Tibial artery (tissue), 4 donors: ENCODE results near the gene NHSL2.
A peak's percentile ranks its signal among the peaks of the same experiment; 100 is the strongest.

ENCODE experiments used
- DNase-seq, 2 donors: peaks; one replicate each; pipeline ENCODE4 v3.0.0-alpha.2; 2019
- H3K27ac ChIP-seq, 2 donors: fragments of 200-600 bp; sonication (generic) in 1 of 2; 1 replicate in 1 of 2; 2 replicates in 1 of 2; pipeline ENCODE4 v1.5.1; 2018 to 2019; ENCODE audit warnings: mild to moderate bottlenecking in 1 of 2
- H3K27me3 ChIP-seq, 2 donors: fragments of 200-600 bp; sonication (generic) in 1 of 2; one replicate each; pipeline versions ENCODE4 v1.5.1 to v1.6.0; 2016 to 2019
- H3K36me3 ChIP-seq, 3 donors: fragments of 200-600 bp; sonication (generic) in 2 of 3; one replicate each; pipeline ENCODE4 v1.5.1; 2016 to 2019; ENCODE audit warnings: mild to moderate bottlenecking in 2 of 3
- H3K4me1 ChIP-seq, 4 donors: fragments of 200-600 bp; sonication (generic) in 2 of 4; 1 replicate in 3 of 4; 2 replicates in 1 of 4; pipeline ENCODE4 v1.5.1; 2016 to 2019
- H3K4me3 ChIP-seq, 2 donors: fragments of 200-600 bp; sonication (generic) in 1 of 2; 1 replicate in 1 of 2; 2 replicates in 1 of 2; pipeline ENCODE4 v1.5.1; 2018 to 2019; ENCODE audit warnings: mild to moderate bottlenecking in 2 of 2
- H3K9me3 ChIP-seq, 3 donors: fragments of 200-600 bp; sonication (generic) in 1 of 3; one replicate each; pipeline ENCODE4 v1.5.1; 2016 to 2019
- CTCF ChIP-seq, 2 experiments: fragments of 200-600 bp in 1 of 2; fragments of 450-650 bp in 1 of 2; IDR thresholded peaks; one replicate each; pipeline ENCODE4 v1.5.1; 2017 to 2019; ENCODE audit warnings: antibody characterized with exemption in 2 of 2, mild to moderate bottlenecking in 1 of 2, moderate library complexity in 1 of 2
- intact Hi-C: fragments of 100-400 bp; cut with DNase I; formaldehyde crosslinking; loops from one replicate; pipeline ENCODE4 v1.15.0; 2023; ENCODE audit warnings: low total_unique reads

Gene NHSL2

DNA sequence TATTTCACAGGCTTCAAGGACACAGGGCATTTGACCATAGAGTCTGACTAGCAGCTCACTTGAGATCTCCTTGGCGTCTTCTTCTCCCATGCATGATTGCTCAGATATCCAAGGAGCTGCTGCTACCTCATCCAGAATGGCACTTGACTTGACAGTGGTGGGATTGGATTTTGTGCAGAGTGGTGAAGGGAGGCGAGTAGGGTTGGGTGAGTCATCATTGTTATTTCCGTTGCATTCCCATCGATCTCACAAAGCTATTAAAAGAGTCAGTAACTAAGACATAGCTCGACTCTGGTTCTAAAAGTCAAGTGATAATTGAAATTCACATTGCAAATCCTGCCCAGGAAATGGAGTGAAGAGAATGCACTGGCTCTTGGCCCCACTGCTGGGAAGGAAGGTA lies 27.7 kb downstream of the NHSL2 start:
- Histone ChIP-seq H3K9me3 (no peaks in the 10 kb centered on the region), H3K4me1 (no peaks in the 10 kb centered on the region), H3K27ac (no peak overlapping the region), H3K27me3 (no peaks in the 10 kb centered on the region), H3K36me3 (no peaks in the 10 kb centered on the region), H3K4me3 (no peak overlapping the region)
- DNase-seq, result no peak
- no peak for TF ChIP-seq CTCF (IDR thresholded peaks at IDR 0.05)
- intact Hi-C loops, result no loop called here

DNA sequence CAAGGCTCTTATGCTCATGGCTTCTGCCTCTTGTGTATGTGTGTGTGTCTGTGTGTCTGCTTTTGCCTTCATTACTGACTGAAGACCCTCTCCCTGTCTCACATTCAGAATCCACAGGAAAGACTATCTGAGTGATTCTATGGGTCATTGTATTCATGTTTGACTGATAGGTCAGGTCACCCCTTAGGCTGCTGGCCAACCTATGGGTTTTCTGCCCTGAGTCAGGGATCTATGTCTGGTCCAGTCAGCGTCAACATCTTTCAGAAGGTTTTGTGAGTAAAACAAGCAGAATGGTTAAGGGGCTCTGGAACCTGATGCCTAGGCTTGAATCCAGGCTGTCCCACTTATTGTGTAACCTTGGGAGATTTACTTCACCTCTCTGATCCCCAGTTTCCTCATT lies 30.5 kb downstream of the NHSL2 start:
- no peak overlapping the region for H3K27ac ChIP-seq
- no peak for DNase-seq
- H3K4me3 ChIP-seq, result no peak overlapping the region
- TF ChIP-seq CTCF (IDR thresholded peaks at IDR 0.05), result no peak
- intact Hi-C loops, result no loop called here
- no peaks in the 10 kb centered on the region for H3K36me3 ChIP-seq
- H3K9me3 ChIP-seq, result no peaks in the 10 kb centered on the region
- H3K4me1 ChIP-seq, result no peaks in the 10 kb centered on the region
- no peaks in the 10 kb centered on the region for H3K27me3 ChIP-seq

DNA sequence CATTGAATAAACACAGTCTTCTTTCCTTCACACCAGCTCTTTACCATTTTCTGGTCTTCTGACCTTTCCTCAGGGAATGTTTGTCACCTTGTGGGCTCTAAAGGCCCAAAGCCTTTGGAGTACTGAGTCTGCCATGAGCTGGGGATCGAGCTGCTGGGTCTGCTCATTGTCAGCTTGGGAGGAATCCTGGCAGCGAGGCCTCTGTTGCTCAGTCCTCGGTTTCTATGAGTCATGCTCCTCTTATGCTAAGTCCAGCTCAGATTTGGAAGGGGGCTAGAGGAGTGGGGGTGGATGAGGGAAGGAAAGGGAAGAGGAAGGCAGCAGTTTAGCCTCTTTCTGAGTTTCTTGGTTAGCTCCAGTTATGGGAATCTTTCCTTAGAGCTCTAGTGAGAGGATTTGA lies 31.1 kb downstream of the NHSL2 start:
- Histone ChIP-seq H3K36me3 (no peaks in the 10 kb centered on the region), H3K9me3 (no peaks in the 10 kb centered on the region), H3K27me3 (no peaks in the 10 kb centered on the region), H3K4me1 (no peaks in the 10 kb centered on the region), H3K4me3 (no peak overlapping the region), H3K27ac (no peak overlapping the region)
- no peak for TF ChIP-seq CTCF (IDR thresholded peaks at IDR 0.05)
- intact Hi-C loops, result no loop called here
- peak in 1 of 2 donors; percentile 58 for DNase-seq

DNA sequence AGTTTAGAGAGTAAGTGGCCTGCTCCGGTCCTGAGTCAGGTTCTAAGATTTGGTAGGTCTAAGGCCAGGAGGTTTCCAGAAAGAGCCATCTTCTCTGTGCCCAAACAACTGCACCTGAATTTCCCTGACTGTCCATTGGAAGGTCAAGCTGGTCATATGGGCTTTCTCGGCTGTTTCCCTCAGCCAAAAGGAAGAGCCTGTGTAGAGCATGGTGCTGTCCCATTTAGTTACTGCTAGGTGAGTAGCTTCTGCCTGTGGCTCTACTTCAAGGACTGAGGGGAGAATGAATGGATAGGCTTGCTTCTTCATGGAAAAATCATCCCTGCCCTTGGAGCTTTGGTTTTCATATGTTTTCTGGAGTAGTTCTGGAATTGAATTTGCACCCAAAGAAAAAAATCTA lies 33.7 kb downstream of the NHSL2 start:
- no peak for TF ChIP-seq CTCF (IDR thresholded peaks at IDR 0.05)

DNA sequence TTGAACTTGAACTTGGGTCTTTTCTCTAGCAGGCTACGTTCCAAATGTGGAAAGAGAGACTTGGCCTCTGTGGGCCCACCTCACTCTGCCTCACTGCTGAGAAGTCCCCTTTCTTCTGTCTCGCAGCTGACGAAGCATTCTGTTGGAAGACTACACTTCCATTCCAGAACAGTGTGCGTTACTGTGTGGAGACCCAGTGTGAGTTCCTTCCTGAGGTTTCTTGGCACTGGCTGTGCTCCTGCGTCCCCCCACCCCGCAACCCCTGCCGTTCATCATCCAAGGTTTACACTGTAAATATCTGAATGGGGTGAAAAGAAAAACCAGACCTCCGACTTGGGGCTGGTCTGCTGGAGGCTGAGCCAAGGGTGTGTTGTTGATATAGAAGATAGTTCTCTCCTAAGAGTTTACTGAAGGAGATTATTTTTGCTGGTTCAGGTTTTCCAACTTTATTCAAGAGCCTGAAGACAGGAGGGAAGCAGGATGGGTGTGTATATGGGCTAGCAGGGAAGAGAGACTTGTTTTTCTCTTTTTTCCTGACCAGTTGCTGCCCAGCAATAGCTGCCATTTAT lies 34.7 kb downstream of the NHSL2 start:
- Histone ChIP-seq H3K9me3 (no peaks in the 10 kb centered on the region), H3K27me3 (no peaks in the 10 kb centered on the region), H3K36me3 (no peaks in the 10 kb centered on the region), H3K27ac (no peak overlapping the region), H3K4me3 (no peak overlapping the region), H3K4me1 (no peaks in the 10 kb centered on the region)
- TF ChIP-seq CTCF (IDR thresholded peaks at IDR 0.05), result no peak
- no peak for DNase-seq
- intact Hi-C loops, result no loop called here

More for the DNA sequence above, 33.7 kb downstream of the NHSL2 start:
- Histone ChIP-seq H3K4me1 (no peaks in the 10 kb centered on the region), H3K9me3 (no peaks in the 10 kb centered on the region), H3K27me3 (no peaks in the 10 kb centered on the region), H3K27ac (no peak overlapping the region), H3K4me3 (no peak overlapping the region), H3K36me3 (no peaks in the 10 kb centered on the region)
- intact Hi-C loops, result no loop called here
- DNase-seq, result no peak

GRCh38 chrX:71949363-71949762 lies 38.7 kb downstream of the NHSL2 start:
- intact Hi-C loops, result no loop called here
- no peak overlapping the region for H3K4me3 ChIP-seq
- H3K27ac ChIP-seq, result no peak overlapping the region
- no peaks in the 10 kb centered on the region for H3K27me3 ChIP-seq
- H3K9me3 ChIP-seq, result no peaks in the 10 kb centered on the region
- H3K36me3 ChIP-seq, result no peaks in the 10 kb centered on the region
- peaks cover 0 to 7% (median 0%) of the 10 kb centered on the region in 4 donors for H3K4me1 ChIP-seq
- DNase-seq, result no peak
- no peak for TF ChIP-seq CTCF (IDR thresholded peaks at IDR 0.05)
